ENCODE measurements around the gene SLC13A4. TPM values are rescaled to one million over a fixed set of nuclear protein-coding genes. Genes with fewer than 3 reads are reported as not detected.

The SLC13A4 gene
- total and polyA plus RNA-seq, 2 of the 13 experiments (the other 11 are each of a cell fraction or from before 2014, with no cell fraction given) = 0.04 TPM; not detected in 1

DNA sequence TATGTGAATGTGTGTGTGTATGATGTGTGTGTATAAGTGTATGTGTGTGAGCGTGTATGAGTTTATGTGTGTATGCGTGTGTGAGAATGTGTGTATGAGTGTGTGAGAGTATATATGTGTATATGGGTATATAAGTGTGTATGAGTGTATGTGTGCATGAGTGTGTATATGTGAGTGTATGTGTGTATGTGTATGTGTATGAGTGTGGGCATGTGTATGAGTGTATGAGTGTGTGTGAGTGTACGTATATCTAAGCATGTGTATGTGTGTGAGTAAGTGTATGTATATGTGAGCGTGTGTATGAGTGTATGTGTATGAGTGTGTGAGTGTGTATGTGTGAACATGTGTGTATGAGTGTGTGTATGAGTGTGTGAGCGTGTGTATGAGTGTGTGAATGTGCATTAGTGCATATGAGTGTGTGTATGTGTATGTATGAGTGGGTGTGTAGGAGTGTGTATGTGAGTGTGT lies 12.9 kb downstream of the SLC13A4 start (continued):
- TF ChIP-seq, protein P1, sequence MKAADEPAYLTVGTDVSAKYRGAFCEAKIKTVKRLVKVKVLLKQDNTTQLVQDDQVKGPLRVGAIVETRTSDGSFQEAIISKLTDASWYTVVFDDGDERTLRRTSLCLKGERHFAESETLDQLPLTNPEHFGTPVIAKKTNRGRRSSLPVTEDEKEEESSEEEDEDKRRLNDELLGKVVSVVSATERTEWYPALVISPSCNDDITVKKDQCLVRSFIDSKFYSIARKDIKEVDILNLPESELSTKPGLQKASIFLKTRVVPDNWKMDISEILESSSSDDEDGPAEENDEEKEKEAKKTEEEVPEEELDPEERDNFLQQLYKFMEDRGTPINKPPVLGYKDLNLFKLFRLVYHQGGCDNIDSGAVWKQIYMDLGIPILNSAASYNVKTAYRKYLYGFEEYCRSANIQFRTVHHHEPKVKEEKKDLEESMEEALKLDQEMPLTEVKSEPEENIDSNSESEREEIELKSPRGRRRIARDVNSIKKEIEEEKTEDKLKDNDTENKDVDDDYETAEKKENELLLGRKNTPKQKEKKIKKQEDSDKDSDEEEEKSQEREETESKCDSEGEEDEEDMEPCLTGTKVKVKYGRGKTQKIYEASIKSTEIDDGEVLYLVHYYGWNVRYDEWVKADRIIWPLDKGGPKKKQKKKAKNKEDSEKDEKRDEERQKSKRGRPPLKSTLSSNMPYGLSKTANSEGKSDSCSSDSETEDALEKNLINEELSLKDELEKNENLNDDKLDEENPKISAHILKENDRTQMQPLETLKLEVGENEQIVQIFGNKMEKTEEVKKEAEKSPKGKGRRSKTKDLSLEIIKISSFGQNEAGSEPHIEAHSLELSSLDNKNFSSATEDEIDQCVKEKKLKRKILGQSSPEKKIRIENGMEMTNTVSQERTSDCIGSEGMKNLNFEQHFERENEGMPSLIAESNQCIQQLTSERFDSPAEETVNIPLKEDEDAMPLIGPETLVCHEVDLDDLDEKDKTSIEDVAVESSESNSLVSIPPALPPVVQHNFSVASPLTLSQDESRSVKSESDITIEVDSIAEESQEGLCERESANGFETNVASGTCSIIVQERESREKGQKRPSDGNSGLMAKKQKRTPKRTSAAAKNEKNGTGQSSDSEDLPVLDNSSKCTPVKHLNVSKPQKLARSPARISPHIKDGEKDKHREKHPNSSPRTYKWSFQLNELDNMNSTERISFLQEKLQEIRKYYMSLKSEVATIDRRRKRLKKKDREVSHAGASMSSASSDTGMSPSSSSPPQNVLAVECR (CRISPR knock-in tag; IDR thresholded peaks at IDR 0.05; ENCODE audit: borderline replicate concordance) = no peak
- TF ChIP-seq ZBTB8A (CRISPR knock-in tag; IDR thresholded peaks at IDR 0.05; ENCODE audit: borderline replicate concordance, low read depth) = no peak
- TF ChIP-seq TEAD3 (CRISPR knock-in tag; optimal IDR thresholded peaks at IDR 0.05; ENCODE audit: borderline replicate concordance) = no peak
- 0 out of 2 replicates have a peak, but pooled peaks have one; percentile 29 for TF ChIP-seq FOXA1 (IDR thresholded peaks at IDR 0.05)
- TF ChIP-seq FOXA1 (CRISPR knock-in tag; IDR thresholded peaks at IDR 0.05) = no peak
- TF ChIP-seq KAT7 (CRISPR knock-in tag; IDR thresholded peaks at IDR 0.05; ENCODE audit: borderline replicate concordance) = no peak
- TF ChIP-seq, protein P2, sequence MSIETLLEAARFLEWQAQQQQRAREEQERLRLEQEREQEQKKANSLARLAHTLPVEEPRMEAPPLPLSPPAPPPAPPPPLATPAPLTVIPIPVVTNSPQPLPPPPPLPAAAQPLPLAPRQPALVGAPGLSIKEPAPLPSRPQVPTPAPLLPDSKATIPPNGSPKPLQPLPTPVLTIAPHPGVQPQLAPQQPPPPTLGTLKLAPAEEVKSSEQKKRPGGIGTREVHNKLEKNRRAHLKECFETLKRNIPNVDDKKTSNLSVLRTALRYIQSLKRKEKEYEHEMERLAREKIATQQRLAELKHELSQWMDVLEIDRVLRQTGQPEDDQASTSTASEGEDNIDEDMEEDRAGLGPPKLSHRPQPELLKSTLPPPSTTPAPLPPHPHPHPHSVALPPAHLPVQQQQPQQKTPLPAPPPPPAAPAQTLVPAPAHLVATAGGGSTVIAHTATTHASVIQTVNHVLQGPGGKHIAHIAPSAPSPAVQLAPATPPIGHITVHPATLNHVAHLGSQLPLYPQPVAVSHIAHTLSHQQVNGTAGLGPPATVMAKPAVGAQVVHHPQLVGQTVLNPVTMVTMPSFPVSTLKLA (IDR thresholded peaks at IDR 0.05) = 0 out of 2 replicates have a peak, but pooled peaks have one; percentile 22

DNA sequence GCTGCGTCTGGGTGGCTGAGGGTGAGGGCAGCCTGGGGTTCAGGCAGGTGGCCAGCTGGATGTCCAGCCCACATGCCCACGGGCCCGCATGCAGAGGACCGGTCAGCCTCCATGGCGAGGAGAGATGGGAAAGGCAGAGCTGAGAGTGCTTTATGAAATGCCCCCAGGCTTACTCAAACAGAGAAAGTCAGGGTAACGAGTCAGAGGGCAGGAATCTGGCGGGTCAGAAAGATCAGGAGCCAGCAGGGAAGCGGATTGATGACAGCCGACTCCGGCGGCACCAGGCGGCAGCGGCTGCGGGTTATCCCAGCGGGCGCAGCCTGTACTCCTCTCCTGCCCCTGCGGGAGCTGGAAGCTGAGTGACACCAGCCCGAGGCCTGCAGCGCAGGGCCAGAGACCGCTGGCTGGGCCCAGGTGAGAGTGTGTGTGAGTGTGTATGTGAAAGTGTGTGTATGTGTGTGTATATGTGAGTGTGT lies 13.4 kb downstream of the SLC13A4 start:
- WGBS (ENCODE audit: low lambda C conversion rate) = 38% methylated on average over 19 of the region's 20 CpGs
- Histone ChIP-seq H3K27ac (ENCODE audit: extremely low read length, insufficient read depth, low read length) (no peak overlapping the region), H3K79me2 (ENCODE audit: insufficient read depth, low read length) (no peaks in the 10 kb centered on the region), H3K9me3 (ENCODE audit: low read length) (no peaks in the 10 kb centered on the region), H3K4me1 (ENCODE audit: insufficient read depth, low read length) (peaks cover 13% of the 10 kb centered on the region), H3K9ac (ENCODE audit: insufficient read depth, low read depth, low read length) (no peak overlapping the region), H3K36me3 (replicated peaks in 1 of 2; ENCODE audit: control insufficient read depth in 1 of 2, insufficient read depth in 2 of 2, low read length in 2 of 2) (no peaks in the 10 kb centered on the region), H3K4me2 (ENCODE audit: low read depth, low read length) (peak overlapping the region; percentile 8; the same call in 1 of the 2 replicates), H4K20me1 (ENCODE audit: insufficient read depth, low read length) (no peaks in the 10 kb centered on the region), H2AFZ (ENCODE audit: low read length) (no peak overlapping the region), H3K4me3 (replicated peaks in 1 of 3; ENCODE audit: insufficient read depth in 1 of 3, low read depth in 2 of 3, low read length in 3 of 3) (no peak overlapping the region), H3K27me3 (ENCODE audit: control insufficient read depth in 1 of 2, insufficient read depth in 2 of 2, low read length in 2 of 2) (peaks cover 5 to 42% of the 10 kb centered on the region in 2 experiments; a peak in 4 of 5 replicates)
- no TSS peak for BruUV-seq (replicated peaks)
- POLR2A ChIA-PET = no interaction called here
- DNase-seq (ENCODE audit: low spot score) (peak; percentile 6), ATAC-seq (peak; percentile 79), FAIRE-seq (no peak)
- TF ChIP-seq NR2F1 (CRISPR knock-in tag; IDR thresholded peaks at IDR 0.05) = 0 out of 4 replicates have a peak, but pooled peaks of 1 of the 2 experiments have one; percentile 21
- no peak for TF ChIP-seq ZNF782 (CRISPR knock-in tag; IDR thresholded peaks at IDR 0.05; ENCODE audit: borderline replicate concordance)
- CTCF ChIA-PET (ENCODE audit: low intra/inter-chr PET ratio, low total read pairs) = no interaction called here
- intact Hi-C loops (cut with micrococcal nuclease; ENCODE audit: unreplicated experiment) (no loop called here), in situ Hi-C loops (cut with HindIII; ENCODE audit: extremely low pct_ligation_motif_present, low pct_unique_long_range_greater_than_20kb) (no loop called here)

Data from HepG2 (cell line).